DMS79 (cell line): ENCODE measurements around the gene ASPHD2.
A peak's percentile ranks its signal among the peaks of the same experiment; 100 is the strongest.

Source experiments
- DNase-seq: peaks from one replicate; lab custom pipeline; 2025; lab: John Stamatoyannopoulos, UW

ASPHD2 gene

DNA sequence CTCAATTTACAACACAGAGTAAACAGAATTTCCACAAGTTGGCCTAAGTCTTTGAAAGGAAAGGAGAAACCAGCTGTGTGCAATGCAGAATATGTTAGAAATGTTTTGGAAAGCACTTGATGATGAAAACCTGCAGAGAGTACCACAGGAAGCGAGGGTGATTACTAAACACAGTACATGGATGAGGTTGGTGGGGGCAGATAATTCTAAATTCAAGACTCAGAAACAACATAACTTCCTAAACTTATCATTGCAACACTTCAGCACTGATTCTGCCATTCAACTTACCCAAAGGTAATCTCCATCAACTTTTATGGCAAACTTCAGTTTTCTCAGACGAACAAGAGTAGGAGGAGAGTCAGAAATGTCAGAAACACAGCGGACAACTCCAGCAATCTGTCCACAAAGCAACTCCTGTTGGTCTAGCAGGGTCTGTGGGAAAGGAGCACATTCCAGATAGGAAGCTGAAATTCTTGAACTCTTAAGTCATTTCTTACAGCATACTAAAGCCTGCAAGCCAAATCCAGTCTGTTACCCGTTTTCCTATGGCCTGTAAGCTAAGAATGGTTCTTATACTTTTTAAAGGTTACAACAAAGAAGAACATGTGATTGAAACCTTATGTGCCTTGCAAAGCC lies 47.8 kb downstream of the ASPHD2 start:
- DNase-seq, result no peak

DNA sequence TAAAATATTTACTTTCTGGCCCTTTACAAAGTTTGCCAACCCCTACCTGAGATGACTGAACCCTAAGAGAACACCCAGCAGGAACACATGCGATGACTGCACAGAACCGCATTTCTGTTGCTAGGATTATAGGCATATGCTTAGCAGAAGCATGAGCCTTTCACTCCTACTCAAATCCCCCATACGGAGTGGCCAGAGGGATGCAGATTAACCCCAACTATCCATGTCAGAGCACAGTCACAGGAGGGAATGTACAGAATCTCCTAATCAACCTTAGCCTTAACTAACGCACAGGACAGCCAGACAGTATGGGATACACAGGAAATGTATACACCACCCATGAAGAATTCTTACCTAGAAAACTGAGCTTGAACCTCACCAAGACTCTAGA lies 48.3 kb downstream of the ASPHD2 start:
- no peak for DNase-seq

DNA sequence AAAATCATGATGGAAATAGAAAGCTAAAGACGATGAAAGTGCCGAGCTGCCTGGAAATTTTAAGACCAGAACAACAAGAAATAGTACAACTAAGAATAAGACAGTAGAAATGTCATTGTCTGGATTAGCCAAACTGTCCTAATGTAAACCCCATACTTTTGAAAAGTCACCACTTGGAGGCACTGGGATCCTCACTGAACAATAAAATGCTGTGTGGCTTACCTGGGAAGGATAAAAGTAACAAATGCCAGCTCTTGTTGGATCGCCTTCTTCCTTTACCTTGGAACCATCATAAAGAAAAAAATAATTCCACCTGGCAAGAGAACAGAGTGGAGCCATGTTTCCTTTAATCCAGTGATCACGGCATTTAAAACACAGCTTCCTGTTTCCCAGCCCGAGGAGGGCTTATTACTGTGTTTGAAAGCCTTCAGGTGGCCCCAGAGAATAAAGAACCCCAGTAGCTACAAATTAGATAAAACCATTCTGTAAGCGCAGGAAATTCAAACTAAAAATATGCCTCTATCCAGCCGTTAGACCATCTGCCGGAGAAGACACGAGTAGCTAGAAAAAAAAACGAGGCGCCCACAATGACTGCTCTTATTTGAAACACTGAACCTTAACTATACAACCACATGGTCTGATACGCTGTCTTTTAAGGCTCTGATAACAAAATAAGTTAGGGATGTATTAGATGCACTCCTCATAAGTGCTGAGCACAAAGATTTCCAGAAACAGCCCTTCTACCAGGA lies 50.2 kb downstream of the ASPHD2 start:
- DNase-seq, result no peak

DNA sequence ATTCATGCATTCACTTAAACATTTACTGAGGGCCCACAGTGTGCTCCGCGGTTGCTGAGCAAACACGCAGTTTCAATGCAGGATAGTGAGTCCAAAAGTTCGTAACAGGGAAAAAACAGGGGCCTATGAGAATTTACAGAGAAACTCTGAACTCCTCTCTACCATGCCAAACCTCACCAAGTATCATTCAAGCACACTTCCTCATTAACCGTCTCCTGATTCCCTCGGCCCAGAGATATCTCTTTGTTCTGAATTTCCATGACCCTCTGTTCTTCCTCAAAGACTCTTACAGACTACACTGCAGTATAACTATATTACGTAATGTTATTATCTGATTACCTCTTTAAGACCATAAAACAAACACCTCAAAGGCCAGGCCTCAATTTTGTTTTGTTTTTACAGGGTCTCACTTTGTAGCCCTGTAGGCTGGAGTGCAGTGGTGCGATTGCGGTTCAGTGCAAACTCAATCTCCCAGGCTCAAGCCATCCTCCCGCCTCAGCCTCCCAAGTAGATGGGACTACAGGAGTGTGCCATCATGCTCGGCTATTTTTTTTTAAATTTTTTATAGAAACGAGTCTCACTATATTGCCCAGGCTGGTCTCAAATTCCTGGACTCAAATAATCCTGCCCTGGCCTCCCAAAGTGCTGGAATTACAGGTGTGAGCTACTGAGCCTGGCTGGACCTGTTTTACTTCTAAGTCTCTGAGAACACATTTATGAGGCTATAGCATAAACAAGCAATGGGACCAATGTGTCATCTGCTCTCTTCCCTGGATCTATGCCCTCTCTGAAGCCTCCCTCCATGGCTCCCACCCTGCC lies 50.9 kb downstream of the ASPHD2 start:
- no peak for DNase-seq

DNA sequence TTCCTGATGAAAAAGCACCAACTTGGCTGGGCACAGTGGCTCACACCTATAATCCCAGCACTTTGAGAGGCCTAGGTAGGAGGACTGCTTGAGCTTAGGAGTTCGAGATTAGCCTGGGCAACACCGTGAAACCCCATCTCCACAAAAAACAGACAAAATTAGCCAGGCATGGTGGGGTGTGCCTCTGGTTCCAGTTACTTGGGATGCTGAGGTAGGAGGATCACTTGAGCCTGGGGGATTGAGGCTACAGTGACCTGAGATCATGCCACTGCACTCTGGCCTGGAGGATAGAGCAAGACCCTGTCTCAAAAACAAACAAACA lies 51.5 kb downstream of the ASPHD2 start:
- DNase-seq, result no peak

DNA sequence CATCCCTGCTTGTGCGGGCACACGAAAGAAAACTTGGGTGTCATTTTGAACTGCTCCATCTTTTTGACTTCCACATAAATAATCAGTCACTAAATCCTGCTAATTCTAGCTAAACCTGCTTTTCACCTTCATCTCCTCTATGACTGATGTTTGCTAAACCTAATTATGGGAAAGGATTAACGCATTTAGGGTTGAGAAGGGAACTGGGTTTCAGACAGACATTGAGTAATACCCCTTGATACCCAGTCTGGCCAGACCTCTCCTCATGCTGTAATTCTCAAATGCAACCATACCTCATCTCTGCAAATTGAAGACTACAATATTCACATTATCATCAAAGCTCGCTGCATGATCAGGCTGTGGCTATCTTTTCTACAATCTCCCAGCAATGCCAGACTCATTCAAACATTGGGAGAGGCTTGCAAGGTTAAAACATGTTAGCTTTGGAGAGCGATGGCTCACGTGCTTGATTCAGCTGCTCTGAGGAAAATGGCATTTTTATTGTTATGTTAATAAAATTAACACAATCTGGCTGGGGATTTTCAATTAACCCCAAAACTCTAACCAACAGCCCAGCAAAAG lies 52.1 kb downstream of the ASPHD2 start:
- DNase-seq, result no peak

DNA sequence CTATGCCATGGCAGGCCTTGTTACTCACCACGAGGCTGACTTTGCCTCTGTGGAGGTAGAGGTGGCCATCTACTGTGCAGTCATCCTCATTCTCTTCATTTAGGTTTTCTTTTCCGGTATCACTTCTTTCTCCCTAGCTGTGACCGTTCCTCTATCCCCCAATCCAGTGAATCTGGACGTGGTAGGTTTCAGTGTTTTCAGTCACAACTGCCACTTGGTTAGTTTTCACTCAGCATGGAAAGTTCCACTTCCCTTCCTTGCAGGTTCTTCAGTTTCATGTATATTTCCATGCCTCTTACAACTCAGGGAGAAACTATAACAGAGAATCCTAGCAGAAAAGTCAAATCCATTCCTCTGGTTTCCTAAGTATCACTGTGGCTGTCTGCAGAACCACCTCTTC lies 52.6 kb downstream of the ASPHD2 start:
- DNase-seq, result no peak

DNA sequence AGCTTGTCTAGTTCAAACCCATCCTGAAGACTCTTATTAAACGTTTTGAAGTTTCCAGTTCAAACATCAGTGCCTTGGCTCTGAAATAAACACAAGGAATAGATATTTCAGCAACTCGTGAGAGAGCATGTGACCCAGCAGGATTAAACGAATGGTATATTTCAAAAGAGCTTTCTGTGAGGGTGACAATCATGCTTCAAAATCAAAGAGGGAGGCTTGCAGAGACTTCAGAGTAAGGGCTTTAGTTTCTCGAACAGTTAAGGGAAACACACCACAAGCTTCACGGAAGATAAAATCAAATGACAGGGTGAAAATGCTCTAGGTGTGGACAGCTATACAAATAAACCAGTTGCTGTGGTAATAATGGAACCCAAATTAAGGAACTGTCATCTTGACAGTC lies 53.1 kb downstream of the ASPHD2 start:
- no peak for DNase-seq

DNA sequence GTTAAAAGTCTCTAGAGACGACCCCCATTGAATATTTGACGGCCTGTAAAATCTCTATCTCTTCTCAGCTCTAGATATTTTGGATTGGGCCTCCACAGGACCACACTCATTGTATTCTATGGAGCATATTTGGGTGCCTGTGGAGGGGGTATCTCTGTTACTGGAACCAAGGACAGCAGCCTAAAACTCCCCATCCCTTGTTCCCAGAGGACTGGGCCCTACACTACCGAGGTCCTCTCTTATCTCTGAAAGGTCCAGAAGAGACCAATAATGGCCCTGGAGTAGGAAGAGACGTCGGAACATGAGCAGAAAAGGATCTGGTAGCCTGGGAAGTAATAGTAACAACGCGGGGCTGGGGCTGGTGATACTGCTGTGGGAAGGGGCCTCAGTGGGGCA lies 54.0 kb downstream of the ASPHD2 start:
- DNase-seq, result no peak

DNA sequence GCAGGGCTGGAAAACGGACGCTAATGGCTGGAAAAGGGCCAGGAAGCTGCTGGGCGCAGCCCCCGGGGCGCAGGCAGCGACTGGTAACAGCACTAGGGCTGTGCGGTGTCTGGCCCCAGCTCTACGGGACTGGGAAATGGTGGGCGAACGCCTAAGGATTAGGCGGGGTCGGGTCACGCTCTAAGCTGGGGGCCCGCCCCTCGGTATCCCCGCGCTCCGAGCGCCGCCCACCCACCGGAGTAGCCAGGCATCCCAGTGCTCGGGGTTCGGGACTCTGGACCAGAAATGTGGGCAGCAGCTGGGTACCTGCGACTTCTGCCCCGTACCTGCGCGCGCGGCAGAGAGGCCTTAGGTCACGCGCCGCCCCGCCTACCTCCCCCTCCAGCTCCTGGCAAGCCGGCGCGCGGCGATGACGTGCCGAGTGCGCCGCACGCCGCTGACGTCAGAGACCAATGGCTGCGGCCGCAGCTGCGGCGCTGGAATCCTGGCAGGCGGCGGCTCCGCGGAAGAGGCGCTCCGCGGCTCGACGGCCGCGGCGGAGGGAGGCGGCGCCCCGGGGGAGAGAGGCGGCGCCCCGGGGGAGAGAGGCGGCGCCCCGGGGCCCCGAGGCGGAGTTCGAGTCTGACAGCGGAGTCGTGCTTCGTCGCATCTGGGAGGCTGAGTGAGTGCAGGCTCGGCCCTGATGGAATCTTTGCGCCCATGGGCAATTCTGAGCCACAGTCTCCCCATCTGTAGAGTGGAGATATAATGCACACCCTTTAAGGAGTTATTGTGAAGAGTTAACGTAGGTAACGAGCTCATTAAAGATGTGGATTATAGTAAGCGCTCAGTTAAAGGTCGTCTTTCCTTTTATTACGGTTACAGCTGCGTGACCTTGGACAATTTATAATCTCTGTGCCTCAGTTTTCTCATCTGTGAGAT lies 54.6 kb downstream of the ASPHD2 start, which contains the start of the genes HPS4 and SRRD:
TSS of gene HPS4 (minus strand) at position 345 of the 921 bp plus-strand sequence. CDS start 2,021 bp downstream, outside the sequence.
TSS of gene SRRD (plus strand) at position 439 of the 921 bp plus-strand sequence. CDS start at position 453, 14 bp downstream.
- DNase-seq, result peak; percentile 45

DNA sequence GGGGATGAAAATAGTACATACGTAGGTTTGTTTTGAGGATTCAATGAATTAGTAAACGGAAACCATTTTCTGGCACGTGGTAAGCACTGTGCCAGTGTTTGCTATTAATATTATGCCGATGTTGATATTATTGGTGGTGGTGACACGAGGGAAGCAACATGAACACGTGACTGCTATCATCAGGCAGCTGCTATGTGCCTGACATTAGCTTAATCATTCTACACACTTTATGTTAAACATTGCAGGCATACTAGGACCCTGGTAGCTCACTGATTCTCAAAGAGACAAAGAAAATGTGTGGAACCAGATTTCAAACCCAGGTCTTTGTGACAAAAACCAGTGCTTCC lies 55.3 kb downstream of the ASPHD2 start:
- DNase-seq, result no peak

DNA sequence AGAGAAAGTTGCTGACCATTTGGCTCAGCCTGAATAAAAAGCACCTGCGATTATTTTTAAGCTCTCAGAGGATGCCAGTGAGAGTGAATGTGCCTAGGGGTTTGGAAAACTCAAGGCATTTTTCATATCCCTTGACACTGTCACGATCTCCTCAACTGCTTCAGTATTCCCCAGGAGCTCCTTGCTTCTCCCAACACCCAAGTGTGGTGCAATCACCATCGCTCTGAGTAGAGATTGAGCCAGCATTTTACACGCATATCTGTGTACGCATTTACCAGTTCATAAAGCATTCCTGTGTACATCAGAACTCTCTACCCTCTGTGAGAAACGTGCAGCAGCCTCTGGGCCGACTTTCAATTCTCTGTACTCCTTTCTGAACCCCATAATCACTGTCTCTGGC lies 56.0 kb downstream of the ASPHD2 start:
- DNase-seq, result no peak

DNA sequence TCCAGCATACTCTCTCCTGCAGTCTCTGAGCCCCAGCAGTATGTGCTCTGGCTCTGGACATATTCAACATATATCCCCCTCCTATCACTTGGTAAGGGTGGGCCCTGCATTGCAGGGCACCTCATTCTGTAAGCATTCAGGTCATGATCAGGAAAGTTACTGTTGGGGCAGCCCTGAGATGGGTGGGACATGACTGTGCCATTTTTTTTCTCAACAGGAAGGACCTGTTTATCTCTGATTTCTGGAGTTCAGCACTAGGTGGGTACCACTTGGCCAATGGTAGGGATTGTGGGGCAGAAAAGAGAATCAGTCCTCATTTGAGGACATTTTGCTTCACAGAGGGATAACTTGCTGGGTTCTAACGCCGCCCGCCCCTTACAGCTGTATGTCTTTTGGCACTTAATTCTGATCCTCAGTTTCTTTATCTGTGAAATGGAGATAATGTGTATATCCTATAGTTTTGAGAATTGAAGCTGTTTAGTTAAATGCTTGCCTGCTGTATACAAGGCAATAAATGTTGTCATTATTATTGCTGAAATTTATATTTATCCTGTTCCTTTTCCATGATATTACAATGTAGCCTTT lies 56.8 kb downstream of the ASPHD2 start:
- no peak for DNase-seq

DNA sequence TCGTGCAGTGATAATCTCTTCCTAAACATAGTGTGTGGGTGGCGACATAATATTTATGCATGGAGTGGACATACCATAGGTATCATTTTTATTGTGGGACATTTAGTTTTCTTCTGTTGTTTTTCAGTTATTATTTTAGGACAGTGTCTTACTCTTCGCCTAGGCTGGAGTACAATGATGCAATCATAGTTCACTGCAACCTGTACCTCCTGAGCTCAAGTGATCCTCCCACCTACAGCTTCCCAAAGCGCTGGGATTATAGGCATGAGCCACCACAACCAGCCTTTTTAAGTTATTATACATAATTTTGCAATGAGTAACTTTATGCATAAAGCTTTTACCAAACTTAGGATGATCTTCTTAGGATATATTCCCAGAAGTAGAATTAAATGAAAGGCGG lies 57.3 kb downstream of the ASPHD2 start:
- DNase-seq, result no peak

DNA sequence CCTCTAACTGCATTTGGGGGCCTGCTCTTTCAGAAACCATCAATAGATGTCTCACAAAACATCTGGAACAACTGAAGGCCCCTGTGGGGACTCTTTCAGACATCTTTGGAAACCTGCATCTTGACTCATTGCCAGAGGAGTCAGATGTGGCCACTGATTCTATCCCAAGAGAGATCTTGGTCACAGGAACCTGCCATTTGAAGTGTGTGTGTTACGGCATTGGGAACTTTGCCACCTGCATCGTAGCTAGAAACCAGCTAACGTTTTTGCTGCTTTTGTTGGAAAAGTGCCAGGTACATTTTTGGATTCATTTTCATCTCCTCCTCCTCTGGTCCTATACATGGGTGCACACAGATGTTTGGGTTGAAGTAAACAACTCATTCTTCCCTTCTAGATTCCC lies 58.9 kb downstream of the ASPHD2 start:
- DNase-seq, result peak; percentile 79

DNA sequence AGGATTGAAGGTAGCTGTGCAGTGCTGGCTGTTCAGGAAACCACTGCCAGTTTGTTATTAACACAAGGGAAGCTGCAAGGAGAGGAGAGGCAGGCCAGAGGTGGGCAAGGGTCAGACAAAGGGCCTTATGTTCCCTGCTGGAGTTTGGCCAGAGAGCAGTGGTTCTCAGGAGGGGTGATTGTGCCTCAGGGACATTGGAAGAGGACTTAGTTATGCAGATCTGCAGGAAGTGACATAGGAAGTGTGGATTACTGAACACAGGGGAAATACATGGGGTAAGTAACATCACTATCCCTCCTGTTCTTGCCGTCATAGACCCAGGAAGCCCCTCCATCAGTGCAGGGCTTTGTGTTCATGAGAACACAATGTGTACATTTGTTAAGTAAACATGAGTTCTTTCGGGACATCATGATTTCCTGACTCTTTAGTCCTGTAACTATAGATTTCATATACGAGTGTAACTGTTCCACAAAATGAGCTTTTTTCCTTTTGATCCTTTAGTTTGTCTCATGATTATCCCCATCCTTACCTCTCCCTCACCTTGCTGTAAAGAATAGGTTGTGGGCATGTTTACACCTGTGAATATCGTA lies 60.5 kb downstream of the ASPHD2 start:
- no peak for DNase-seq

DNA sequence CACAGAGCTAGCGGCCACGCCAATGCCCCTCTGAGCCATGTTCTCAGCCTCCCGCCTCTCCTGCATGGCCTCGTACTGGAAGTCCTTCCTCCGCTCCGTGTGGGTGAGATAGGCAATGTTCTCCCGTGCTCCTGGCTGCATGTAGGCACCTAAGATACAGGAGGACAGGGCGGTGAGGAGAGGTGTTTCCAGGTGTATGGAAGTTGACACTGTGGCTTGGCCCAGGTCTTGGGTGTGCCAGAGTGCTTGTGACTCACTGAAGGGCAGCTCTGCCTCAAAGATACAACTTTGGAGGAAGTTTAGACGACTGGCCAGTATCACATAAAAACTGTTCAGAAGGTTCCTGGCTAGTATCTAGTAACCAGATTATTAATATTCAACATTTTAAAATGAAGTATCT lies 63.2 kb downstream of the ASPHD2 start:
- no peak for DNase-seq

DNA sequence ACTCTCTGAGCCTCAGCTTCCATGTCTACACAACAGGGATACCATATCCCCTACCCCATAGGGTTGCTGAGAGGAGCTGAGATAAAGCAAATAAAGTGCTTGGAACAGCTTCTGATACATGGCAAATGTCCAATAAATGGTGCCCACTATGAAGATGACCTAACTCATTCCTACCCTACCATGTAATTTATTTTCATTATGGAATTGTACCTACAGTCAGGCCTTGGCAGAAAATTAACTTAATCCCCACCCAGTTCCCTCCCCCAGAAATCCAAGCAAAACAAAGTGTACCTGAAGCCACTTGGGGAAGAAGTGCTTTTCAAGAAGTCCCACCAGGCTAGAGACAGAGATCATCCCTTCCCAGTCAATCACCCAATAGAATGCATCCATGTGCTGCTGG lies 65.4 kb downstream of the ASPHD2 start:
- peak; percentile 57 for DNase-seq
